Inflammatory macrophage treated with lipopolysaccharide for 4 hours (primary cell): ENCODE results near the gene GUCA1A.

ENCODE experiments used
- DNase-seq: peaks from one replicate; pipeline ENCODE4 v3.0.0-alpha.2; 2020

Gene GUCA1A

DNA sequence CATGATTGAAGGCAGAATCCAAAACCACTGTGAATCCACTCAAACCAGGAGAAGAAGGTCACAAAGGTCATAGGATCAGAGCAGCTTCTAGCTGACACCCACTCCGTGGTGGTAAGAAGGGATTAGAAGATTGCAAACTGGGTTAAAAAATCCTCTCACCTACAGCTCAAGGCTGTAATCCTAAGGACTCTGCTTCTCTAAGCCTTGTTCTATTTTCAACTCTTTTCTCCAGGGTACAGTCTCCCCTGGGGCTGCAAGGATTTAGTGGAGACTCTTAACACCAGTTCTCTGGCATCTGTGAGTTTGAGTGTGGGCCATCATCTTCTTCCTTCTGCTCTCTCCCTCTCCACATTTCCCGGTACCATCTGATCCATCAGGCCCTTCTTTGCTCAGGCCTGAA, at the start of gene GUCA1A:
Gene GUCA1A (plus strand): TSS at position 264 of the 400 bp plus-strand sequence. CDS start 250 bp downstream, outside the sequence.
- DNase-seq, result no peak

GRCh38 chr6:42123379-42124103, 49.6 kb upstream of the GUCA1A start:
- DNase-seq, result no peak

- no peak for DNase-seq
Measured at GRCh38 chr6:42124223-42124836, 48.8 kb upstream of the GUCA1A start.

- DNase-seq, result peak; percentile 25
Measured at GRCh38 chr6:42125231-42125630, 47.9 kb upstream of the GUCA1A start.

- no peak for DNase-seq
Measured at GRCh38 chr6:42125663-42126062, 47.5 kb upstream of the GUCA1A start.

GRCh38 chr6:42128460-42129359, 44.5 kb upstream of the GUCA1A start:
- no peak for DNase-seq

DNA sequence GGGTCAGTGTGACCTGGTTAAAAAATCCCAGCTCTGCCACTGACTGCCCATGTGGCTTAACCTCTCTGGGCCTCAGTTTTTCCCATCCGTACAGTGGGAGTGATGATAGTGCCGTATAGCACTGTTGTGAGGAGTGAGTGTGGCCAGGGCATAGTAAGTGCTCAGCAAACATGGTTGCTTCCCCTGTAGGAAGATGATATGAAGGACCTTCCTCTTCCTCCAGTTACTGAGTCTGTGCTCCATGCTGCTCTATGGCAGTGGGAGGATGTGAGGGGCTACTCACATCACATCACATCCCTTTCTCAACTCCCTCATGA, 43.8 kb upstream of the GUCA1A start:
- DNase-seq, result no peak

- DNase-seq, result no peak
Measured at GRCh38 chr6:42131531-42131930, 41.6 kb upstream of the GUCA1A start.

- no peak for DNase-seq
Measured at GRCh38 chr6:42133926-42134325, 39.2 kb upstream of the GUCA1A start.

- no peak for DNase-seq
Measured at GRCh38 chr6:42135161-42135560, 38.0 kb upstream of the GUCA1A start.

GRCh38 chr6:42135722-42136121, 37.4 kb upstream of the GUCA1A start:
- no peak for DNase-seq

DNA sequence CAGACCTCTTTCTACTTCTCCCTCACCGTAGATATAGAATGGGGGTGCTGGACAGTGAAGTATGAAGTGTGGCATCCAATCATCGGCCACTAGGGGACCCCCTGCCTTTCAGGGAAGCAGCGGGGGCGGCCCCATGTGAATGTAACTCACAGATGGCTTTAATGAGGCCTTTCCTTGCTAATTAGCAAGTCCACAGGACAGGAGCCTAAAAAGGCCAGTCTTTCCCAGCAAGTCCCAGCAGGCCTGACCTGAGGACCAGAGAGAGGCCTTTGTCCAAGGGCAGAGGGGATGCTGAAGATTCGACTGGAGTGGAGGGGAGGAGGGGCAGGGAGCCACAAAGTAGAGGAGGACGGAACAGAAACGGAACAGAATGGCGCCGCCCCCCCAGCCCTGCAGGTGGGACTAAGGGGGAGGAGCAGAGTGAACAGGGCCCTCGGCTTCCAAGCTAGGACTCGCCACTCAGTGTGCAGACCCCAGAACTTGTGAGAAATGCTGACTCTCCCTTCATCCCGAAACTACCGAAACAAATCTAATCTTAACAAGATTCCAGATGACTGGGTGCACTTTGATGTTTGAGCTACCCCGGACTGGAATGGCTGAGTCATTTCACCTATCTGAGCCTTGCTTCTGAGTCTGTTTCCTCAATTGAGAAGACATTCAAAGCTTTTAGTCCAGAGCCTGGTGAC, 36.5 kb upstream of the GUCA1A start:
- peak; percentile 11 for DNase-seq

DNA sequence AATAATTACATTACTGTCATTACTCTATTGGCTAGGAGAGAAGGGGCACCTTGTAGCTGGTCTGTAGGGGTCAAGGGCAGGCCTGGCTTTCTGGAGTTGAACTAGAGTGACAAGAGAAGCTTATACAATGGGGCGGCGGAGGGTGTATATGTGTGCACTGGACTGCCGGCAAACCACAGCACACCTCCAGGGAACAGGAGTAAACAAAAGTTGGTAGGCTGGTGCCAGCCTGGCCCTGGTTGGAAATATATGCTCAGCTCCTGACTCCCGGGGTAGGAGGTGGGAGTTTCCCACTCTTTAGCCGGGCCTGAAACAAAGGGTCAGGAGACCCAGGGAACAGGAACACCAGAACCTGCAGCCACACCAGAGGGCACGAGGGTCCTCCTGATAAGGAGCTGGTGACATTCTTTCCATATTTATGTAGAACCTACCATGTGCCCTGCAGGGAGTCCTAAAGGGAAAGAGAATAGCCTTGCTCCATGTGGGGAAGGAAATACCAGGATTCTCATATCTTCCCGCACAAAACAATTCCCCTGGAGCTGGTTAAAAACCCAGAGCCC, 35.9 kb upstream of the GUCA1A start:
- no peak for DNase-seq

DNA sequence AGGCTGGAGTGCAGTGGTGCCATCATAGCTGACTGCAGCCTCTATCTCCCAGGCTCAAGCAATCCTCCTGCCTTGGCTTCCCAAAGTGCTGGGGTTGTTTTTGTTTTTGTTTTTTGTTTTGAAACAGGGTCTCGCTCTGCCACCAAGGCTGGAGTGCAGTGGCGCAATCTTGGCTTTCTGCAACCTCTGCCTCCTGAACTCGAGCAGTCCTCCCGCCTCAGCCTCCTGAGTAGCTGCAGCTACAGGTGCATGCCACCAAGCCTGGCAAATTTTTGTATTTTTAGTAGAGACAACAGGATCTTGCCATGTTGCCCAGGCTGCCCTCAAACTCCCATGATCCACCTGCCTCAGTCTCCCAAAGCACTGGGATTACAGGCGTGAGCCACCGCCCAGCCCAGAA, 35.0 kb upstream of the GUCA1A start:
- DNase-seq, result no peak

DNA sequence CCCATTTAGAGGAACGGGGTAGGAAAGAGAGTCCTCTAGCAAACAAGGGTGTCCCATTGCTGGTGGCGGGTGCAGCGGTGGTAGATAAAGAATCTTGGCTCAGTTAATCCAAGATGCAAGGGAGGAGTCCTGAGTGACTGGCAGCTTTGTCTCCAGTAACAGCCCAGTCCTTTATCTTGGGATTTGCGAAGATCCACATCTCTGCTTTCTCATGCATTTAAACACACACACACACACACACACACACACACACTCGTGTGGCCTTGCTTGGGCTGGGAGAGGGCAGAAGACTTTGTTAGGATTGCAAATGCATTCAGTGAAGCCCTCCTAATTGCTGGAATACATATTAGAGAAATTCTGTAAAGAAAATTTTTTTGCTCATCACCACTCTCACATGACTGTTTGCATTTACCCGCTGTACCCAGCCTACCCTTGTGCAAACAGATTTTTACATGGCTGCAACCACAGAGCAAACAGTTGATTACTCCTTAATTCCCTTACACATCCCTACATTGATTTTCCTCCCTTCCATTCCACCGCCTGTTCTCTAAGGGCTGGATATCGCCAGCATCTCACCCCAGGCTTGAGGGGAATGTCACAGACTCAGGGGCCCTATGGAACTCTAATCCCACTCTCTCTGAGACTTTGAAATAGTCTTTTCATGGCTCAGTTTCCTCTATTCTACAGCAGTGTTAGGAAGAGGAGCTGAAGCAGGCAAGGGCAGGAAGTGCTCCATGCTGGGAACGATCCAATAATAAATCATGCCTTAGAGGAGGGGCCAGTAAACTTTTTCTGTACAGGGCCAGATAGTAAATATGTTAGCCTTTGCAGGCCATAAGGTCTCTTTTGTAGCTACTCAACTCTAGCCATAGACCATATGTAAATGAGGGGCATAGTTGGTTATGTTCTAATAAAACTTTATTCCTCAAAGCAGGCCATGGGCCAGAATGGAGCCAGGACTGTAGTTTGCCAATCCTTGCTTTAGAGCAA, 34.2 kb upstream of the GUCA1A start:
- no peak for DNase-seq

DNA sequence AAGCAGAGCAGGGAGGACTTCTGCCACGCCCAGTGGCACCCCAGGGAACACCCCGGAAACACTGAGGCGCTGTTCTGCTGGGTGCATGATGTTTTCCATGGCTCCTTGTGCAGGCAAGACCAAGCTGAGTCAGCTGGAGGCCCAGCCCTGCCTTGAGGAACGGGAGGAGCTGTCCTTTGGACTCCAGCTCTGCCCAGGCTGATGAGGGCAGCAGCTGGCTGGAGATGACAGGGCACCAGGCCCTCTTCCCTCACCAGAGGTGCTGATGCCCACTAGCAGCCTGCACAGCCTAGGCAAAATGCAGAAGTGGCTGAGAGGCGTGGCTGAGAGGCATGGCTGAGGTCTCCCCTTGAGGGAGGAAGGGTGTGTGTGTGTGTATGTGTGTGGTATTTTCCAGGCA, 33.1 kb upstream of the GUCA1A start:
- peak; percentile 74 for DNase-seq

- no peak for DNase-seq
Measured at GRCh38 chr6:42140756-42141602, 32.2 kb upstream of the GUCA1A start.

DNA sequence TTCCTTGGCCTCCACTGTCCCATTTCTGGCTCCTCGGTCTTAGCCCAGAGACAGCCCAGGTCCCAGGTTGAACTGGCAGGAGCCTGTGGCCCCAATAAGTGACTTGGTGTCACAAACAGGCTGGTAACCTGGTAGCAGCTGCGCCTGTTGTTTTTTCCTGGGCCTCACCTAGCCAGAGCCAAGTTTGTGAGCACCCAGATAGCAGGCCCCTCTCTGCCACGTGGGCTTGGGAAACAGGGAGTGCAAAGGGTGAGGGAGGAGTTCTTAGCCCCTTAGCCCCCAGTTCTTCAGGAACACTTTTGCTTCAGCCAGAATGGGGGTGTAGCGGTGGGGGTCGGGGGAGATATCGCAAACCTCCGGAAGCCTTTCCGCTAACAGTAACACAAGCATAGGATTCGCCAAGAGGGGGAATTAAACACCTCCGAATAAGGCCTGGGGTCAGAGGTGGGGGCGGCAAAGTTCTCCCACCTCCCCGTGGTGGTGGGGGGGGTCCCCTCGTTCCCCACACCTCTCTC, 31.5 kb upstream of the GUCA1A start:
- DNase-seq, result no peak

- DNase-seq, result no peak
Measured at GRCh38 chr6:42142118-42142835, 30.9 kb upstream of the GUCA1A start, which contains the start of gene C6orf132. C6orf132 (minus strand) TSS chr6:42142620; CDS start chr6:42142444, 176 bp downstream.

- DNase-seq, result no peak
Measured at GRCh38 chr6:42147138-42147562, 26.0 kb upstream of the GUCA1A start.
